Mesothelial cell of epicardium (in vitro differentiated cells): ENCODE data around the gene RPA3. TPM values are rescaled to one million over a fixed set of nuclear protein-coding genes. Genes with fewer than 3 reads are reported as not detected.

Source experiments
- DNase-seq, 2 experiments: peaks; one replicate each; pipeline ENCODE4 v3.0.0; 2021; ENCODE audit warnings: low spot score in 2 of 2; ENCODE audit not compliant: unreplicated experiment in 2 of 2
- H3K27ac Mint-ChIP-seq: 2 replicates; pipeline ENCODE4 v1.8.0; 2021; ENCODE audit warnings: mixed read lengths
- H3K27me3 Mint-ChIP-seq: 2 replicates; pipeline ENCODE4 v1.8.0; 2021; ENCODE audit warnings: low read depth, mixed read lengths
- H3K36me3 Mint-ChIP-seq: 2 replicates; pipeline ENCODE4 v1.8.0; 2021; ENCODE audit warnings: mixed read lengths
- H3K4me1 Mint-ChIP-seq: 2 replicates; pipeline ENCODE4 v1.8.0; 2021; ENCODE audit warnings: mixed read lengths
- H3K4me3 Mint-ChIP-seq: 2 replicates; pipeline ENCODE4 v1.8.0; 2021; ENCODE audit warnings: mild to moderate bottlenecking, moderate library complexity, mixed read lengths
- H3K9me3 Mint-ChIP-seq: 2 replicates; pipeline ENCODE4 v1.8.0; 2021; ENCODE audit warnings: mixed read lengths
- total RNA-seq: library from RNA; stranded (reverse); gene quantifications from 3 replicates; pipeline ENCODE4 v1.2.1, GENCODE V29; 2021
- TF ChIP-seq, protein P1 (sequence below): fragments of 200-600 bp; sonication (generic); IDR thresholded peaks from one replicate; pipeline ENCODE4 v1.5.0; 2021; ENCODE audit warnings: antibody characterized with exemption; ENCODE audit not compliant: unreplicated experiment

Gene RPA3
- total RNA-seq, 1 donor from 2014 or later, result 22.9 TPM

DNA sequence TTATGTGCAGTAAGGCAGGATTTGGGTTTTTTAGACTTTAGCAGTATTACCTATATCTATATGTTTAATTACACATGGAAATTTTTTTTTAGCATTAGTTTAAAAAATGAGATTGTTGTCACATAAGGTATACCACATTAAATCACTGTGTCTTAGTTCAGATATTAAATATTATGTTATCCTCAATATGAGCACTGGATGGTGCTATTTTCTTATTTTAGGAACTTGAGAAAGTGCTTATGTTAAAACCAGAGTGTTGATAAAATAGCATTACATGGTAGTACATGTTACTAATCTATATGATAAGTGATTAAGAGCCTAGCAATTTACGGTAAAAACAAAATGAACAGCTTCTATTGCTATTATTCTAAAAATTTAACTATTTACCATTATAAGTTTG, 123.0 kb downstream of the RPA3 start:
- Mint-ChIP-seq H3K36me3 (peaks cover 30% of the 10 kb centered on the region), H3K27me3 (no peaks in the 10 kb centered on the region), H3K4me3 (no peak overlapping the region)

More for the DNA sequence above, 123.0 kb downstream of the RPA3 start:
- TF ChIP-seq, protein P1, sequence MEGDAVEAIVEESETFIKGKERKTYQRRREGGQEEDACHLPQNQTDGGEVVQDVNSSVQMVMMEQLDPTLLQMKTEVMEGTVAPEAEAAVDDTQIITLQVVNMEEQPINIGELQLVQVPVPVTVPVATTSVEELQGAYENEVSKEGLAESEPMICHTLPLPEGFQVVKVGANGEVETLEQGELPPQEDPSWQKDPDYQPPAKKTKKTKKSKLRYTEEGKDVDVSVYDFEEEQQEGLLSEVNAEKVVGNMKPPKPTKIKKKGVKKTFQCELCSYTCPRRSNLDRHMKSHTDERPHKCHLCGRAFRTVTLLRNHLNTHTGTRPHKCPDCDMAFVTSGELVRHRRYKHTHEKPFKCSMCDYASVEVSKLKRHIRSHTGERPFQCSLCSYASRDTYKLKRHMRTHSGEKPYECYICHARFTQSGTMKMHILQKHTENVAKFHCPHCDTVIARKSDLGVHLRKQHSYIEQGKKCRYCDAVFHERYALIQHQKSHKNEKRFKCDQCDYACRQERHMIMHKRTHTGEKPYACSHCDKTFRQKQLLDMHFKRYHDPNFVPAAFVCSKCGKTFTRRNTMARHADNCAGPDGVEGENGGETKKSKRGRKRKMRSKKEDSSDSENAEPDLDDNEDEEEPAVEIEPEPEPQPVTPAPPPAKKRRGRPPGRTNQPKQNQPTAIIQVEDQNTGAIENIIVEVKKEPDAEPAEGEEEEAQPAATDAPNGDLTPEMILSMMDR, result peak; percentile 57
- H3K9me3 Mint-ChIP-seq, result peaks cover 13% of the 10 kb centered on the region
- no peak for DNase-seq
- H3K27ac Mint-ChIP-seq, result peak overlapping the region; percentile 58
- no peaks in the 10 kb centered on the region for H3K4me1 Mint-ChIP-seq

Other genes starting within 250 kb of the RPA3 start
- gene COL28A1, start 182.7 kb downstream of the RPA3 start, total RNA-seq, result 1.6 to 1.8 TPM (median 1.7 TPM) in 3 replicates
- 31.0 to 33.7 TPM (median 33.1 TPM) in 3 replicates for gene MIOS, start 151.7 kb downstream of the RPA3 start, total RNA-seq
- 7.5 to 10.0 TPM (median 8.3 TPM) in 3 replicates for gene UMAD1, start 77.9 kb downstream of the RPA3 start, total RNA-seq